Ovary (tissue), 9 donors: ENCODE data around the gene DRAM1. TPM values are rescaled to one million over a fixed set of nuclear protein-coding genes. Genes with fewer than 3 reads are reported as not detected.

Experiments used
- DNase-seq, 5 donors: peaks; one replicate each; pipeline ENCODE4 v3.0.0-alpha.2; 2019 to 2020
- H3K27ac ChIP-seq, 2 donors: fragments of 200-600 bp; one replicate each; pipeline versions ENCODE4 v1.5.1 to v1.8.0; 2019 to 2022
- H3K27me3 ChIP-seq: fragments of 200-600 bp; one replicate; pipeline ENCODE4 v1.8.0; 2022
- H3K36me3 ChIP-seq: fragments of 200-600 bp; sonication (generic); one replicate; pipeline ENCODE4 v1.5.1; 2019
- H3K4me1 ChIP-seq: one replicate; pipeline ENCODE4 v1.8.1; 2013; ENCODE audit warnings: mild to moderate bottlenecking, moderate library complexity; ENCODE audit not compliant: insufficient read depth
- H3K4me3 ChIP-seq: fragments of 200-600 bp; sonication (generic); one replicate; pipeline ENCODE4 v1.5.1; 2017
- H3K9me3 ChIP-seq, 2 donors: fragments of 200-600 bp in 1 of 2; sonication (generic) in 1 of 2; one replicate each; pipeline versions ENCODE4 v1.5.1 to v1.8.1; 2013 to 2019; ENCODE audit warnings: mild to moderate bottlenecking in 1 of 2, moderate library complexity in 1 of 2
- CTCF ChIP-seq, 3 donors: fragments of 450-650 bp in 2 of 3; fragments of 200-600 bp in 1 of 3; IDR thresholded peaks; one replicate each; pipeline versions ENCODE4 v1.5.1 to v1.8.0; 2016 to 2022; ENCODE audit warnings: antibody characterized with exemption in 3 of 3, mild to moderate bottlenecking in 1 of 3
- EP300 ChIP-seq: sonication (generic); formaldehyde crosslinking; IDR thresholded peaks from one replicate; pipeline ENCODE4 v1.6.1; 2017; ENCODE audit warnings: antibody characterized with exemption
- POLR2A ChIP-seq: fragments of 450-650 bp; IDR thresholded peaks from one replicate; pipeline ENCODE4 v1.6.1; 2017; ENCODE audit warnings: antibody characterized with exemption, mild to moderate bottlenecking, moderate library complexity
- WGBS, 3 donors: extraction: QIAGEN DNeasy Blood & Tissue Kit in 1 of 3; methylation state at CpG; one replicate each; pipeline versions ENCODE4 v1.1.5 to v1.1.7; 2013 to 2017; 5-methylcytosine and 5-hydroxymethylcytosine counted together
- intact Hi-C, 4 donors: fragments of 100-400 bp; cut with DNase I; formaldehyde crosslinking; loops; one replicate each; pipeline versions ENCODE4 v1.11.0 to v1.15.1; 2022 to 2023
- polyA plus RNA-seq, 2 donors: library from polyadenylated mRNA; stranded (reverse); fragments of 200-250 nt in 1 of 2; fragments of 350-450 nt in 1 of 2; fragmentation: Illumina TruSeq in 1 of 2; extraction: RNeasy Lipid Tissue Mini Kit (QIAGEN cat#74804) in 1 of 2; gene quantifications; one replicate each; pipeline ENCODE4 v1.2.3, GENCODE V29; 2013 to 2014
- total RNA-seq, 7 donors: library from RNA; depleted of rRNA in 2 of 7; stranded (reverse); fragments of >200 nt in 2 of 7; fragmentation: NEBNext Ultra II Directional in 3 of 7; extraction: Animal tissue kit (Norgen Biotek cat#: 25700) in 3 of 7; gene quantifications; one replicate each; pipeline versions ENCODE4 v1.1.0 to v1.2.4, GENCODE V29; 2016 to 2023
- donor health status: DM: no; HTN: no; CAD: no; lungs with moderate emphysema.
- donor health status: DM: no; HTN: no; CAD: no.
- donor health status: Bipolar disorder and iron deficiency.
- donor health status: DM: yes; HTN: yes; CAD: no.
- donor health status: DM: no; HTN: no; CAD: no.
- donor health status: DM: yes; HTN: yes; CAD: no.

The DRAM1 gene
- total and polyA plus RNA-seq, 9 donors, result 9.1 to 21.7 (median 15.8) TPM

DNA sequence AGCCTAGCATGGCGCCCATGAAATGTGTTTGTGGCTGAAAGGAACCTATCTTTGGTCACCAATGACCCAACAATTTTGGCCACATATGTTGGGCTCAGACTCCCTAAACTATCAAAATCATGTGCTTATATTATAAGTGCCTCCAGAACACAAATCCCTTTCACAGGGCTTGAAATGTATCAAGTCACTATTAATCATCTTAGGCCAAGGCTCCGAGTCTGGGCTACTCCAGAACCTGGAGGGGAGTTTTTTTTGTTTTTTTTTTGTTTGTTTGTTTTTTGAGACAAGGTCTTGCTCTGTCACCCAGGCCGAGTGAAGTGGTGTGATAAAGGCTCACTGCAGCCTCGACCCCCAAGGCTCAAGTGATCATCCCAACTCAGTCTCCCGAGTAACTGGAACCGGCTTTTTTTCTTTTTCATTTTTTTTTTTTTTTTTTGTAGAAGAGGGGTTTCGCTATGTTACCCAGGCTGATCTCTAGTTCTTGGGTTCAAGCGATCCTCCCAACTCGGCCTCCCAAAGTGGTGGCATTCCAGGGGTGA, 989 bp upstream of the DRAM1 start:
- peak overlapping the region; percentile 59 for H3K4me3 ChIP-seq
- TF ChIP-seq EP300 (no peak), POLR2A (no peak), CTCF (IDR thresholded peaks at IDR 0.05) (no peak)
- no peaks in the 10 kb centered on the region for H3K36me3 ChIP-seq
- DNase-seq, result no peak
- H3K27me3 ChIP-seq, result no peaks in the 10 kb centered on the region
- H3K9me3 ChIP-seq, result no peaks in the 10 kb centered on the region
- WGBS, 3 donors, result 37 to 41% (median 39%) methylated on average over 9 of the region's 9 CpGs
- peak overlapping the region; percentile 93 to 94 for H3K27ac ChIP-seq
- intact Hi-C loops, result no loop called here
- H3K4me1 ChIP-seq, result peaks cover 3% of the 10 kb centered on the region

DNA sequence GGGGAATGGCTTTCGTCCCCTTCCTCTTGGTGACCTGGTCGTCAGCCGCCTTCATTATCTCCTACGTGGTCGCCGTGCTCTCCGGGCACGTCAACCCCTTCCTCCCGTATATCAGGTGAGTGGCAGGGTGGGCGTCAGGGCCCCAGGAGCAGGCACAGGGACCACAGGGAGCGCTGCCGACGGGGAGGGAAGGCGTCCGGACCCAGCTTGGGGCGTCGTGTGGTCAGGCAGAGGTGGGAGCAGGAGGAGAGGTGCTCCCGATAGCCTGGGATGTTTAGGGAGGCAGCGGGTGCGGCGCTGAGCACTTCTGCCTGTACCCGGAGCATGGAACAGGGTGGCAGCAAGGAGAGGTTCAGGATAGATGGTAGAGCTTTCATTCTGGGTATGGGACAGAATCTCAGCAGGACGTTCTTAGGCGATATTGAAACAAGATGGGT, 444 bp downstream of the DRAM1 start:
- DNase-seq, result peak in 2 of 5 donors; percentile 35 to 43
- intact Hi-C loops, result no loop called here
- Histone ChIP-seq H3K27ac (peak overlapping the region; percentile 93 to 94), H3K27me3 (no peaks in the 10 kb centered on the region), H3K4me3 (peak overlapping the region; percentile 59), H3K36me3 (no peaks in the 10 kb centered on the region), H3K4me1 (peaks cover 3% of the 10 kb centered on the region), H3K9me3 (no peaks in the 10 kb centered on the region)
- no peak for TF ChIP-seq CTCF (IDR thresholded peaks at IDR 0.05)
- TF ChIP-seq POLR2A, result no peak
- TF ChIP-seq EP300, result no peak
- 0 to 2% (median 1%) methylated on average over 23 to 24 of the region's 24 CpGs for WGBS, 3 donors

GRCh38 chr12:101878243-101878821, 952 bp downstream of the DRAM1 start:
- peaks cover 3% of the 10 kb centered on the region for H3K4me1 ChIP-seq
- intact Hi-C loops, result no loop called here
- no peaks in the 10 kb centered on the region for H3K9me3 ChIP-seq
- DNase-seq, result no peak
- no peaks in the 10 kb centered on the region for H3K36me3 ChIP-seq
- peak overlapping the region; percentile 93 to 94 for H3K27ac ChIP-seq
- WGBS, 3 donors, result 12 to 18% (median 17%) methylated on average over 7 of the region's 7 CpGs
- no peaks in the 10 kb centered on the region for H3K27me3 ChIP-seq
- H3K4me3 ChIP-seq, result peak overlapping the region; percentile 59
- TF ChIP-seq POLR2A (no peak), CTCF (IDR thresholded peaks at IDR 0.05) (no peak), EP300 (no peak)

DNA sequence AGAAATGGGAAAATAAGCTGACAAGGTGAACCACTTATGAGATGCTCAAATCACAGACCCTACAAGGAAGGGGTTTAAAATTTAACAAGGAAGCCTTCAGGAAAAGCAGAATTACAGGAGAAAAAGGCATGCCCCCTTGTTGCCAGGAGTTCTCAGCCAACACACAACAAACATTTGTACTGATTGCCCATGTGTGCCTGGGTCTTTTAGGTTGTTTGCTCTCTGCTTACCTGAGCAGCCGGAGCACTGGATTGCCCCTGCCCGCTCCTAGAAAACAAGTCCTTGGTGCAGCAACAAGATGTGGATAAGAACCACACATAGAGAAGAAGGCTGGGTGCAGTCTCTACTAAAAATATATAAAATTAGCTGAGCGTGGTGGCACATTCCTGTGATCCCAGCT, 3.4 kb downstream of the DRAM1 start:
- Histone ChIP-seq H3K4me1 (peaks cover 3% of the 10 kb centered on the region), H3K4me3 (no peak overlapping the region), H3K36me3 (no peaks in the 10 kb centered on the region), H3K27ac (no peak overlapping the region), H3K27me3 (no peaks in the 10 kb centered on the region), H3K9me3 (no peaks in the 10 kb centered on the region)
- 94 to 95% (median 95%) methylated on average over 3 of the region's 3 CpGs for WGBS, 3 donors
- TF ChIP-seq EP300 (no peak), POLR2A (no peak), CTCF (IDR thresholded peaks at IDR 0.05) (no peak)
- DNase-seq, result no peak
- intact Hi-C loops, result no loop called here
